Ammon's horn (tissue), 1 donor: ENCODE measurements around the gene UPK2.

Experiments
- DNase-seq: peaks from one replicate; pipeline ENCODE4 v3.0.0-alpha.2; 2016; ENCODE audit warnings: low spot score

Gene UPK2

DNA sequence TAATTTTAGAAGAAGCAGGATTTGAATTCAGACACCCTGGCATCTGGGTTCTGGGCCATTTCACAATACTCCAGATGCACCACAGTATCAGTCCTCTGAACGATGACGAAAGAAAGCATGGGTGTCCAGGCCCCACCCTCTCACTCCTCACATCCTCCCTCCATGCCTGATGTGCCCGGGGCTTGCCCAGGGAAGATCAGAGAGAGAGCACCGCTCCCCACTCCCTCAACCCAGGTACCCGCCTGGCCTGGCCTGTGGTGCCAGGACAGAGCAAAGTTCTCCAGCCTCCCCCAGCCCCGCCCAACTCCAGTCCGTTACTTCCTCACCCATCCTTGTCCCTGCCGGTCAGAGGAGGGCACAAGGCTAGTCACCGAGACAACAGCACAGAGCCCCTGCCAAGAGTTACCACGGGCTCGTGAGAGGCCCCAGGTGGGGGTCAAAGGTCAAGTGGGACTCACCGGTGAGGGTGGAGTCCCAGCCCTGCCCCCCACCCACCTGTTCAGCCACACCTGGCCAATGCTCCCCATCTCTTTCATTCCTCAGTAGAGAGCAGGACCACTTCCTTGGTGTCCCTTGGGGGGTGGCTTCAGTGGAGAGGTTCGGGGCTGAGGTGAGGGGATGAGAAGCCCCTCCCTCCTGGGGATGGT, 38.5 kb upstream of the UPK2 start:
- DNase-seq, result no peak

DNA sequence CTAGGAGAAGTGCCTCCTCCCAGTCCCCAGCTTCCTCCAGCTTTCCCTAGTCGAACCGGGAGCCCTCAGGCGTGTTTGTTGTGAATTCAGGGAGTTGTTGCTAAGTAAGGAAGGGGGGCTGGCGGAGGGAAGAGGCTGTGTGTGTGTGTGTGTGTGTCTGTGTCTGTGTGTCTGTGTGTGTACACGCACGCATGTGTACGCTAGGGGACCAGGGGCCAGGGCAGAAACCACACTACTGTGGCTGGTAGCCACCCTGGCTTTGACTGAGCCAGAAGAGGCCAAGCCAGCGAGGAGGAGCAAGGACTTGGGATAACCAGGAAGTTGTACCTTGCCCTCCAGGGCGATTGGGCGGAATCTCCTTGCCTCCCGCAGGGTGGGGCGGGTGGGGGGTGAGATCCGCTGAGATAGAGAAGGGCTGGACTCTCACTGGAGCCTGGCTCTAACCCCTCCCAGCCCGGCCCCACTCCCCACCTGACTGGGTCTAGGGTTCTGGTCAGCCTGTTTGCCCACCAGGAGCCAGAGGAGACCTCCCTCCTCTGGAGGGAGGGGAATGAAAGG, 37.9 kb upstream of the UPK2 start:
- no peak for DNase-seq

DNA sequence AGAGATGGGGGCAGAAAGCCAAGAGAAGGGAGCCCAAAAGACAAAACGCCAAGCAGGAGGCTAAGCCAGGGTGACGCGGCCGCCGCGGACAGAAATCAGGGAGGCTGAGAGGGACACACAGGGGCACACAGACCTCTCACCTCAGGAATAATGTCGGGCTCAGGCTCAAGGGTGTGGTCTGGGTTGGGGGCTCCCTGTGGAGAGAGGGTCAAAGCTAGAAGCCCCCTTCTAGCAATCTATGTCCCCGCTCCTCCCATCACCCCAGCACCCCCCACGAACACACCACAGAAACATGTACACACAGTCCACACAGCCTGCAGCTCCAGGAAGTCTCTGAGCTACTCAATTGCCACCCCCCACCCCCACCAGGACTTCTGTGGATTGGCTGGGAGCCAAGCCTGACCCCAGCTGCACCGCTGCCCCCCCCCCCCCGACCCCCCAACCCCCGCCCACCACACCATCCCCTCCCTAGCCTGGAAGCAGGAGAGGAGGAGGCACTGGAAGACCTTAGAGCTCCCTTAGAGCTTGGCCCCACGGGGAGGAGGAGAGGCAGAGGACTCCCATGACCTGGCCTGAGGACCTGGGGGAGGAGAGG, 37.3 kb upstream of the UPK2 start:
- no peak for DNase-seq

DNA sequence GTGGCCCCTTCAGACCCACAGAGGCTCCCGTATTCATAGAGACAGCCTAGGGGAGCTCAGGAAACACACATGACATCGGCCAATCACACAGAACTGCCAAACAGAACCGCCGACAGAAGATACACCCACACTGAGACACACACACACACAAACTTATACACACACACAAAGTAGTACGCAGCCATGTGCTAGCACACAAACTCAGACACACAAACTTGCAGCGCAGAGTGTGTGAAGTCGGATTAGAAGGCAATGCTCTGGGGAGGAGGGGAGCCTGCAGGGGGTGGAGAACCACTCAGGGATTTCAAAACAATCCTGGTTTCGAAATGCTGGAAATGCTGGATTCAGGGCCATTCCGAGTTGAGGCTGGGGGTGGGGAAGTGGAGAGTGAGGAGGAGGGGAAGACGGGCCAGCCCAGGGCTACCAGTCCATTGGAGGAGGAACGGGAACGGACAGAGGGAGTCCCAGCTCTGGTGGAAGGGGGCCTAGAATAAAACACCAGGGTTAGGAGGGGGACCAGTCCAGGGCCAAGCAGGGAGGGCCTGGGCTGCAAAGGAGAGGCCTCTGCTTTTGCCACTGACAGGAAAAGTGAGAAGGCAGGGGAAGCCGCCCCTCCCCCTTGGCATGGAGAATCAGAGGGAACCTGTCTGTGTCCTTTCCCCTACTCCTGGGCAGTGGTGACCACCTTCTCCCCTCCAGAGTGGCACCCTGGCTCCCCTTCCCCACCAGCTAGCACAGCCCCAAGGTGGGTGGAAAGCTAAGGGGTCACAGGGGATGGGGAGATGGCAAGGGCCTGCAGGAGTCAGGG, 34.8 kb upstream of the UPK2 start:
- DNase-seq, result no peak

DNA sequence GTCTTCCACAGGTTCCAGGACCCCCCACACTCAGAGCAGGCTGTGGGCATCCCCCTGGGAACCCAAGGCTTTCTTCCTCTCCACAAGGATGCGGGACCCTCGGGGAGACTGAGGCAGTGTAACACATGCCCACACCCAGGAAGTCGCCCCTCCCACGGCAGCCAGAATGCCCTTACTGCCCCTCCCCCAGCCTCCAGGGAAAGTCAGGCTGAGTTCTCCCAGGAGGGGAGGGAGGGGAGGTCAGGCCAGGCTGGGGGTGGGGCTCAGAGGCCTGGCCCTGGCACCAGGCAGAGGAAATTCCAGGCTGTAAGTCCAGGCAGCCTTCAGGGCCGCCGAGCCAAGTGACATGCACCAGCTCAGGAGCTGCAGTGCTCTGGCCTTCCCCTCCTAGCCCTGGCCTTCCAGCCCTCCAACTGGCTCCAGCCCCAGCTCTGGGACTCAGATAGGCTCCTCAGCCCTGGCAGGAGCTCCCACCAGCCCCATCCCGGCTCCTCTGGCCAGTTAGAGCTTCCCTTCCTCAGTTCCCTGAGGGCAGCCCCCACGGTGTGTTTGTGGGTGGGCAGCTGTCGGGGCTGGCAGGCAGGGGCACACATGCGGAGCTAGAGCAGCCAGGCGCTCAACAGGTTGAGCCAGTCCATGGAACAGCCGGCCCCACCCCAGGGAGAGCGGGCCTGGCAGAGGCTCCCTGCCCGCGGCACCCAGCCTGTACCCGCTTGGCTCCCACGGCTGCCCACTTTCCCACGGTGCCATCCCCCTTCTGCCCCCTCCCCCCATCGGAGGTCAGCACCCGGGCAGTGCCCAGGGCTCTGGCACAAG, 34.0 kb upstream of the UPK2 start:
- DNase-seq, result peak; percentile 77

DNA sequence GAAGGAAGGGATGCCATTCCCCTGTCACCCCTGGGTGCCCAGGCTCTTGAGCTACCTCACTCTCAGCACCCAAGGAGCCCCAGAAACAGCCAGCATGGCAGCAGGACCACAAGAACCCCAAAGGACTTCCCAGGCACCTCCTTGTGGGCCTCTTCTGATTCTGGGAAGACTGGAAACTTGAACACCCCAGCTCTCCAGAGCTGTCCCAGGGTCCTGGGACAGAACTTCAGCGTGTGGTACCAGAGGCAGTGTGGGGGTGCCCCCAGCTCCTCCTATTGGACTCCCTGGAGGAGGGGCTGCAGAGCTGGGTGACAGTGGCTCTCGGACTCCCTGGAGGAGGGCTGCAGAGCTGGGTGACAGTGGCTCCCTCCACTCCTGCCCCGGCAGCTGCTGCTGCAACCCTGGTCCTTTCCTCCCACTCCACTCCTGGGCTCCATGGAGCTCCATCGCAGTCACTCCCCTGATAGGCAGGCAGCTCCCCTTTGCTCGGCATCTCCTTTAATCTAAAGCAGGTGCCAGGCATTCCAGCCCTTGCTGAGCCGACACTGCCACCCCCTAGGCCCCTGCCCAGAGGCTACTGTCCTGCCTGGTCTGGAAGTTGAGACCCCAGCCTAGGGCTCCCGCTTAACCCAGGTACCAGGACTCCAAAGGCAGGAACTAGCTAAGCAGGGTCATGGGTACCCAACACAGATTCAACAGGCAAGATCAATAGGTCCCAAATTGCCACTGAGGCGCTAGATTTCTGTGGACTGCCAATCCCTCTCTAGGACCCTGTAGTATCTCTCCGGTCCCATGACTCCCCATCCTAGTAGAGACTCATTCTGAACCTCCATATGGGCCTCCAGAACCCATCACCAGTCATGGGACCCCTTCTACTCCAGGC, 33.1 kb upstream of the UPK2 start:
- DNase-seq, result no peak

DNA sequence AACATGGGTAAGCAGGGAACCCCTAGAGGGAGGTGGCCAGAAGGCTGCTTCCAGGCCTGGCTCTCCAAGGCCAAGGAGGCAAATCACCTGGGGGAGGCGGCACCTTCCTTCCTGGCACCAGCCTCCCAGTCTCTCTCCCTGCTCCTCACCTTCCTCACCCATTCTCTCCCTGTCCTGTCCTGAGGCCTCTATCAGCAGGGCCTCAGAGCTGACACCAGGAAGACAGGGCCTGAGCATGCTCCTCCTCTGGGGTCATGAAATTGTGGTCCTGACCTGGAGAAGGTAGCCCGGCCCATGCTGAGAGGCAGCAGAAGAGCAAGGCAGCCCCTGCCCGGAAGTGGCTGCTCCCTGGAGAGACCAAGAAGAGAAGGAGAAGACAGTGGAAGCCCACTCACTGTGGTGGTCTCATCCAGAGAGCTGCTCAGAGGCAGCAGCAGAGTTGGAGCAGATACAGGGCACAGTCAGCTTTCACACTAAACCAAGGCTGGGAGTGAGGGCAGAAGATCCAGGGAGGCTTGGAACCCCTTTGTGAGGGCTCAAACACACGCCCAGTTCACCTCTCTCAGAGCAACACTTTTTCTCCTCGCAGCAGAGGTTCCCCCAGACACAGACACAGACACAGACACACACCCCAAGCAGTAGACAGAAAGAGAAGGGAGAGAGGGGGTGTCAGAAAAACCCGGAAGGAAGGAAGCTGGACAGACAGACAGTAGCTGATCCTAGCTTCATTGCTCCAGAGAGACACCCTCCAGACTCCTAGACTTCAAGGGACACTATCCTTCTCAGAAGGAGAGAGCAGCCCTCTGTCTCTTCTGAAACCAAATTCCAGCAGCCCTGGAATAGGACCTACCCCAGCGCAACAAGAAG, 32.1 kb upstream of the UPK2 start:
- no peak for DNase-seq

DNA sequence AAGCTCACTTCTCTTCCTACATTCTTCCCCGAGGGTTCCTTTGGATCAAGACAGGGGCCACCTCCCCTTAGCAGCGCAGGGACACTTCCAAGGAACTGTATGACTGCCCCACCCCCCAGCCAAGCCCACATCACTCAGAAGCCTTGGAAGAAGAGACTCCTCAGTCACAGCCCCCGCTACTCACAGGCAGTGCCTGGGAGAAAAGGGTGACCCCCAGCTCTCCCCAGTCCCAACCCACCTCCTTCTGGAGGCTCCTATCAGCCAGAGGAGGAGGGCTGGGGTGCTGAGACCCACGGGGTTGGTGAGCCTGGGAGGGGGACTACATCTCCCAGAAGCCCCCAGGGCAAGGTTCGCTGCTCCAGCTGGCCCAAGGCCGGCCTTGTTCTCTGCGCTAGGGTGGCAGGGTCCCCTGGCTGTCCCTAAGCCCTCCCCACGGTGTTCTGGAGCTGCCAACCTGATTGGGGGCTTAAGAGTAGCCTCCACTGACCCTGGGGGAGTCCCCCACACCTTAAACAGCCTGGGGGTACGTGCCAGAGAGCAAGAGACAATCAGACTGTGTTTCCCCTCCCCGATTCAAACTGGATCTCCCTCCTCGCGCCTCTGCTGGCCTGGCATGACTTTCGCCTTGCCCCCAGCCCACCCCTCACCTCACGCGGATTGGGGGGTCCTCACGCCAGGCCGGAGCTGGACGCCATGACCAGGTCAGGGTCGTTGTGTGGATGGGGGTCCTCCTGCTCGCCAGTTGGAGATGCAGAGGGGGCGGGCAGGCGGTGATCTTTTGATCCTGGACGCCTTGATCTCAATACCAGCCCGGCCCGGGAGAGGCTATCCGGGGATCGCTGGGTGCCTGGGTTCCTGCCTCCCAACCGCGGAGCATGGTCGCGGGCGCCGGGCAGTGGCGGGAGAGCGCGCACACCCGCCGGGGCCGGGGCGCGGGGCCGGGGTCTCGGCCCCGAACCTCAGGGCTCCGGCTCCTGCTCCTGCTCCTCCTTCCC, 31.2 kb upstream of the UPK2 start:
- no peak for DNase-seq

DNA sequence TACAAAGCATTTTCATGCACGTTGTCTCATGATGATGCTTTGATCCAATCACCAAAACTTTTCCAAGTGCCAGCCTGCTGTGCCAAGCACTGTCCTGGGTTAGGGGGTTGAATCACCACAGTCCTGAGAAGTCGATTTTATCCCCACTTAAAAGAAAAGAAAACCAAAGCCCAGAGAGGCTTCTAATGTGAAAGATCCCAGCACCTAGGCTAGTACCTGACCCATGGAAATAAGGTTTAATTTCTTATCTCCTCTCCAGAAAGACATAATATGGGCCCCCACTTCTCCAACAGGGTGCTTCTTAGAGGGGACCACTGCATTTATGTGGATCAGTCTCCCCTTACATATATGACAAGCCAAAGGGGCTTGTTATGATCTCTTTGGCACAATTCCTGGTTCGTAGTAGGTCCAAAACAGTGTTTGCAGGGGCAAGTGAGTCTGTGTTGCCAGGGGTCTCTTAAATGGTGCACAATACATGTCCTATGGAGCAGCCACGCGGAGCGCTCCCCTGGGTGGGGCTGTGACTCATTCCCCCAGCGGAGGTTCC, 28.5 kb upstream of the UPK2 start:
- no peak for DNase-seq

DNA sequence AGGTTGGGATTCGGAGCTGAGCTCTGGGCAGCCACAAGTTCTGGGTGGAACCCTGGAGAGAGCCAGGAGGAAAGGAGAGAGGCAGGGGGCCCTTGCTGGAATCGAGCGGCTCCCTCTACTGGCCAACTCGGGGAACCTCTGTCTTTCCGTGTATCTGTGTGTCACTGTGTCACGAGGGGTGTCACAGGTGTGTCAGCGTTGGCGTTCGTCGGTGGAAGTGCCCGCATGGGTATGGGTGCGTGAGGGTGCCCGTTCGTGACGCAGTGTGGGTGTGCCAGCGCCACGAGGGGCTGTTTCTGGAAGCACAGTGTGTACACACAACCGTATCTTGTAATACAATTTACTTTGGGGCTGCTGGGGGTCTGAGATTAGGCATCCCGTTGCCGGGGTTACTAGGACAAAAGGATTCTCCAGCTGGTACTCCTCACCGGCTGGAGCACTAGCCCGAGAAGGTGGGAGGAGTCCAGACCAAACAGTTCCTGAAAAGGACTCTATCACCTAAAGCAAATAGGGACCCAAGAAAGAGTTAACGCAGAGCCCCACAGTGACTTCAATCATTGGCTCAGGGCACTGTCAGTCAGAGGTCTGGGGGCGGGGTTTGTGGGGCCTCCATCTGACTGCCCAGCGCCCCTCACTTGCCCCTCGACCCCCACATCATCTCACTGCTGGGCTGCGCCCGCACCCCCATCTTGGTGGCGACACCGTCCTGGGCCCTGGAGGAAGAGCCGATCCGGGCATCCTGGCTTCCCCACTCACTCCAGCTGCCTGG, 27.8 kb upstream of the UPK2 start:
- peak; percentile 95 for DNase-seq

DNA sequence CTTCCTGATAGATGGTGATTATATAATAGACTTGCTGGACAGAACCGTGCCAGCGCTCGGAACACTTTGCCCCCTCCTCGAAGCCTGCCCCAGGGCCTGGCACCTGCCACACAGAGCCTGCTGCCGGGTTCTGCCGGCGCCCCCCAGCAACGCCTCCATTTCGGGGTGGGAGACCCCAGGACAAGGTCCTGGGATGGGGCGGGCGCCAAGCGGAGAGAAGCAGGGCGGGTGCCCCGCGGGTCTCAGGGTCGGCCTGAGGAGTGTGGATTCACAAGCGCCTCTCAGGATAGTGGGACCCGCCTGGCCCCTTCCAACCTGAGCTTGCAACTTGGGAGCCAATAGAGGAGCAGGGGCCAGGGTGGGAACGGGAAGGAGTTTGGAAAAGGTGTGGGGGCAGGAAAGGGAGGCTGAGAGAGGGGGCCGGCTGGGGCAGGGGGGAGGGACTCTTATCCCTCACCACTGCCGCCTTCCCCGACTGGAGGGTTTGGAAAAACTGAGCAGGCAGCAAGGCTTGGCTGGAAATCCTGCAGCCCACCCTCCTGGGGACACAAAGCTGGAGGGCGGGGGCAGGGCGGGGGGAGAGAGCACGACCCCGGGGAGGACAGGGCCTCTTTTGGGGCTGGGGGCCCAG, 27.1 kb upstream of the UPK2 start:
- DNase-seq, result peak; percentile 64

DNA sequence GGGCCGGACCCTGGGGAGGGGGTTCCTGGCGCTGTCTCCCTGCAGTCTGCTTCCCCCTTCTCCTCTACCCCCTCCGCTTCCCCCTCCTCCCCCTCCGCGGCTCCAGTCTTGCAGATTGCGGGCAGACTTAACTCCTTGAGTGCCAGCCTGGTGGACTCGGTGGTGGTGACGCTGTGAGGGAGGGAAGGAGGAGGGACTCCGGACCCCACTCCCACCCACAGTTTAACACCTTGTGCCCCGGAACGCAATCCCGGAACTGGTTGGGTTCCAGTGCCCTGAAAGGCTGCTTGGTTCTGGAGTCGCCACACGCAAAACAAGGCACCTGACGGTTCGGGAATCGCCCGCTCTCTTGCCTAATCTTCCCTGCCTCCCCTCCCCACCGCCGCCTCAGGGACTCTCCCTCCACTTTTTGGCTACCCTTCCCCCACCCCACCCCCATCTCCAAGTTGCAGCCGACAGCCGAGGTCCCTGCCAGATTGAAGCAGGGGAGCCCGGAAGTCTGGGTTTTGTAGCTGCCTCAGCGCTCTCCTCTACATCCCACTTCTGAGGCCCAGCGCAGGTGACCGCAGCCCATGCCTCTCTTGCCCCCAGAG, 26.5 kb upstream of the UPK2 start:
- DNase-seq, result peak; percentile 90

DNA sequence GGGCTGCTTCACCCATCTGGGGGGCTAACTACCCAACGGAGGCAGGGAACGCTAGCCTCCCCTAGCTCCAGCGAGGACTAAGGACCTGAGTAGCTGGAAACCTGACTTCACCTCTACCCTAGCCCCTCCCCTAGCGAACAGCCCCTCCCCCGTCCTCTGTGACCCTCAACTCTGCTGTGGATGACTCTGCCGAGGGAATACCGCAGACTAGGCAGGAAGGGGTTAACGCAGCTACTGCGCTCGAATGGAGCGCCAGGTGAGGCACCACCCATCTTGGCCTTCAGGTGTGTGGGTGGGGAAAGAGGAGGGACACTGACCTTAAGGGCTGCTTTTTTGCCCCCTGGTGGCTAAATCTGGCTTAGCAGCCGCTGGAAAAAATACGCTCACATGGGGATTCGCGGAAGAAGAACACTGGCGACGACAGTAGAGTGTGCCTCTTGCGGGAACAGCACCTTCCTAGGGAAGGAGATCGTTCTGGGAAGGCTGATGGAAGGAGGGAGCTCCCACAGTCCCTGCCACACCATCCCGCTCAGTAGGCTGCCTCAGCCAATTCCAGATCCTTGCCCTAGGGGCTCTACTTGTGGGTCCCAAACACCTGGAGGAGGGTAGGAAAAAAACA, 25.9 kb upstream of the UPK2 start:
- DNase-seq, result peak; percentile 74

DNA sequence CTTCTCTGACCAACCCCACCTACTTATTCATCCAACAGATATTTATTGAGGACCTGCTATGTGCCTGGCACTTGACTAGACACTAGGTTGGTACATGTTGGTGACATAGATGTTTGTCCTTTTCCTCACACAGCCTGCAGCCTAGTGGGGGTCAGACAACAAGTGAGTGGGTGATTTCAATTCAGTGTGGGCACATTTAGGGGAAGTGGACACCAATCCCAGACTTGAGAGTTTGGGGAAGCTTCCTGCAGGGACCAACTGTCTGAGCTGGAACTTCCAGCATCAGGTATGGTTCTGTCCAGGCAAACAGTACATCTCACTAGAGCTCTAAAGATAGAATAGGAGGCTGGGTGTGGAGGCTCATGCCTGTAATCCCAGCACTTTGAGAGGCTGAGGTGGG, 24.5 kb upstream of the UPK2 start:
- no peak for DNase-seq

DNA sequence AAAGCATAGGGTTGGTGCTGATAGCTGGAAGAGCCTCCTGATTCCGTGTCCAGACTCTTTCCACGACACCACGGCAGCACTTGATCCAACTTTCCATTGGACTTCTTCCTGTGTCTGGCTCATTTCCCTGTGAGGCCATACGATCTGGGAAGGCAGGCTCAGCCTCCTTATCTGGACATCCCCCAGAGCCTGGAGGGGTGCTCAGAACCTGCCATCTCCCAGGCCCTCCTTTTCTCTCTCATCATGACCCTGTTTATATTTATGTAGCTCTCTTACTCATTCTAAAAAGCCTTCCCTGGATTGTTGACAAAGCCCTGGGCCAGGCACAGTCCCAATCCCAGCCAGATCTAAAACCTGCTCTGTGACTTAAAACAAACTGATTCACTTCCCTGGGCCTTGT, 22.6 kb upstream of the UPK2 start:
- DNase-seq, result no peak

DNA sequence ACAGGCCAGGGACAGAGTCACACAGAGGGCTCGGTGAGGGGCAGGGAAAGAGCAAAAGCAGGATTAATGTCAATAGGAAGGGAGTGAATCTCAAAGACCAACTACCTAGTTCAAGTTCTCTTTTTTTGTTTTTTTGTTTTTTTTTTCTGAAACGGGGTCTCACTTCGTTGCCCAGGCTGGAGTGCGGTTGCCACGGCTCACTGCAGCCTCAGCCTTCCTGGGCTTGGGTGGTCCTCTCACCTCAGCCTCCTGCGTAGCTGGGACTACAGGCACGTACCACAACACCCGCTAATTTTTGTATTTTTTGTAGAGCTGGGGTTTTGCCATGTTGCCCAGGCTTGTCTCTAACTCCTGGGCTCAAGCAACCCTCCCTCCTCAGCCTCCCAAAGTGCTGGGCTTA, 20.7 kb upstream of the UPK2 start:
- DNase-seq, result no peak
